Thyroid gland (tissue), 4 donors: ENCODE data around the gene ZBTB7C.

ENCODE experiments used
- POLR2A ChIP-seq, 2 donors: fragments of 450-650 bp; IDR thresholded peaks; one replicate each; pipeline ENCODE4 v1.6.1; 2017; ENCODE audit warnings: antibody characterized with exemption in 2 of 2, mild to moderate bottlenecking in 2 of 2, moderate library complexity in 1 of 2
- TF ChIP-seq, protein P1 (sequence below), 6 experiments: fragments of 200-600 bp in 3 of 6; fragments of 450-650 bp in 3 of 6; sonication (generic) in 3 of 6; IDR thresholded peaks; one replicate each; pipeline ENCODE4 v1.5.1; 2016 to 2019; ENCODE audit warnings: antibody characterized with exemption in 6 of 6, mild to moderate bottlenecking in 2 of 6, inconsistent platforms in 1 of 6, moderate library complexity in 1 of 6

DNA sequence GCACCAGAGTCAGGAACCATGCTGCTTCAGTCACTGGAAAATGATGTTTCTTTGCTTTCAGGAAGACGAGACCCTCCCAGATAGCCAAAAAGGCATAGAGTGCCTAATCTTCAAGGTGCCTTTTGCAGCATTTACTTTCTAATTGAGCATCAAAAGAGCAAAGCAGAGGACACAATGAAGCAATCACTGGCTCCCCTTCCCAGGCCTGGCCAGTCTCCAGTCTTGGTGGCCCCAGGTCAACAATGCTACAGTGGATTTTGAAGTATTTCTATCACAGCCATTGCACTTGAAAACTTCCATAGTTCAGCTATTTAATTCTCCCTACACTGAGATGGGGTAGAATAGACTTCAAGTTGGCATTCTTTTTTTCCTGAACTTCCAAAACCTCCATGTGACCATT, 15.4 kb downstream of the ZBTB7C start:
- TF ChIP-seq, protein P1, sequence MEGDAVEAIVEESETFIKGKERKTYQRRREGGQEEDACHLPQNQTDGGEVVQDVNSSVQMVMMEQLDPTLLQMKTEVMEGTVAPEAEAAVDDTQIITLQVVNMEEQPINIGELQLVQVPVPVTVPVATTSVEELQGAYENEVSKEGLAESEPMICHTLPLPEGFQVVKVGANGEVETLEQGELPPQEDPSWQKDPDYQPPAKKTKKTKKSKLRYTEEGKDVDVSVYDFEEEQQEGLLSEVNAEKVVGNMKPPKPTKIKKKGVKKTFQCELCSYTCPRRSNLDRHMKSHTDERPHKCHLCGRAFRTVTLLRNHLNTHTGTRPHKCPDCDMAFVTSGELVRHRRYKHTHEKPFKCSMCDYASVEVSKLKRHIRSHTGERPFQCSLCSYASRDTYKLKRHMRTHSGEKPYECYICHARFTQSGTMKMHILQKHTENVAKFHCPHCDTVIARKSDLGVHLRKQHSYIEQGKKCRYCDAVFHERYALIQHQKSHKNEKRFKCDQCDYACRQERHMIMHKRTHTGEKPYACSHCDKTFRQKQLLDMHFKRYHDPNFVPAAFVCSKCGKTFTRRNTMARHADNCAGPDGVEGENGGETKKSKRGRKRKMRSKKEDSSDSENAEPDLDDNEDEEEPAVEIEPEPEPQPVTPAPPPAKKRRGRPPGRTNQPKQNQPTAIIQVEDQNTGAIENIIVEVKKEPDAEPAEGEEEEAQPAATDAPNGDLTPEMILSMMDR (IDR thresholded peaks at IDR 0.05), result no peak
- TF ChIP-seq POLR2A (IDR thresholded peaks at IDR 0.05), result no peak
